HepG2 (cell line): Measurements from ENCODE around the gene GJB2. TPM values are rescaled to one million over a fixed set of nuclear protein-coding genes. Genes with fewer than 3 reads are reported as not detected.

Experiments used
- ATAC-seq: fragments of 200-7000 bp; cut with Tn5 transposase; 3 replicates; pipeline ENCODE4 v1.9.1; 2020; ENCODE audit warnings: mild to moderate bottlenecking, moderate library complexity
- BruUV-seq: library from RNA; stranded (reverse); fragments of 400-500 nt; replicated peaks from 2 replicates; lab custom pipeline; 2021; lab: Mats Ljungman, UMichigan
- CTCF ChIA-PET: fragments of 300-600 bp; formaldehyde crosslinking; extraction: SDS; loops from one replicate; lab custom pipeline; 2021; ENCODE audit warnings: low total read pairs, inconsistent platforms, low intra/inter-chr PET ratio; lab: Yijun Ruan, JAX
- POLR2A ChIA-PET: fragments of 350-600 bp; sonication (Branson Sonifier 250); formaldehyde crosslinking; loops from one replicate; lab custom pipeline; 2020; ENCODE audit warnings: antibody characterized with exemption, inconsistent platforms; lab: Yijun Ruan, JAX
- DNase-seq: peaks from one replicate; pipeline ENCODE4 v3.0.0-alpha.2; 2015; ENCODE audit warnings: low spot score
- FAIRE-seq: peaks from 3 replicates; lab custom pipeline; 2011; peaks lifted over from hg19 to GRCh38; lab: Jason Lieb, UNC
- H2AFZ ChIP-seq: one replicate; pipeline ENCODE4 v1.6.1; 2011; ENCODE audit warnings: low read length, inconsistent platforms
- H3K27ac ChIP-seq: fragments of 300-600 bp; 3 replicates; pipeline ENCODE4 v1.8.0; 2011; ENCODE audit warnings: mixed run types, mild to moderate bottlenecking, mixed read lengths, low read length, inconsistent platforms; ENCODE audit not compliant: insufficient read depth; ENCODE audit errors: extremely low read length
- H3K27me3 ChIP-seq, 2 experiments: fragments of 200-600 bp in 1 of 2; 2 replicates in 1 of 2; 3 replicates in 1 of 2; pipeline versions ENCODE4 v1.6.0 to v1.8.0; 2011; ENCODE audit warnings: low read length in 2 of 2, mild to moderate bottlenecking in 2 of 2, moderate library complexity in 2 of 2, inconsistent platforms in 1 of 2; ENCODE audit not compliant: insufficient read depth in 2 of 2, control insufficient read depth in 1 of 2
- H3K36me3 ChIP-seq, 2 experiments: fragments of 200-600 bp in 1 of 2; replicated peaks in 1 of 2; 2 replicates in 1 of 2; 3 replicates in 1 of 2; pipeline versions ENCODE4 v1.5.1 to v1.8.0; 2011; ENCODE audit warnings: low read length in 2 of 2, inconsistent platforms in 1 of 2; ENCODE audit not compliant: insufficient read depth in 2 of 2, control insufficient read depth in 1 of 2
- H3K4me1 ChIP-seq: 2 replicates; pipeline ENCODE4 v1.5.1; 2012; ENCODE audit warnings: low read length, inconsistent platforms; ENCODE audit not compliant: insufficient read depth
- H3K4me2 ChIP-seq: 2 replicates; pipeline ENCODE4 v1.6.0; 2011; ENCODE audit warnings: low read depth, low read length, inconsistent platforms
- H3K4me3 ChIP-seq, 3 experiments: fragments of 200-600 bp in 1 of 3; sonication (generic), shearing (Covaris generic) in 1 of 3; replicated peaks in 1 of 3; 2 replicates each; pipeline ENCODE4 v1.5.1; 2011 to 2016; ENCODE audit warnings: low read length in 3 of 3, inconsistent platforms in 2 of 3, low read depth in 2 of 3, mild to moderate bottlenecking in 2 of 3, control low read depth in 1 of 3, mixed read lengths in 1 of 3; ENCODE audit not compliant: insufficient read depth in 1 of 3
- H3K79me2 ChIP-seq: one replicate; pipeline ENCODE4 v1.6.1; 2011; ENCODE audit warnings: low read length, inconsistent platforms; ENCODE audit not compliant: insufficient read depth
- H3K9ac ChIP-seq: 2 replicates; pipeline ENCODE4 v1.6.0; 2011; ENCODE audit warnings: mild to moderate bottlenecking, low read depth, low read length, inconsistent platforms; ENCODE audit not compliant: insufficient read depth
- H3K9me3 ChIP-seq: 2 replicates; pipeline ENCODE4 v1.5.1; 2012; ENCODE audit warnings: mild to moderate bottlenecking, low read length
- H4K20me1 ChIP-seq: 2 replicates; pipeline ENCODE4 v1.6.0; 2011; ENCODE audit warnings: inconsistent platforms, mild to moderate bottlenecking, low read length, moderate library complexity; ENCODE audit not compliant: insufficient read depth
- ATF7-NPFF ChIP-seq: sonication (generic); formaldehyde crosslinking; IDR thresholded peaks from 2 replicates; pipeline ENCODE4 v1.8.1; 2023; ENCODE audit warnings: mild to moderate bottlenecking, low read depth, missing genetic modification reagents, moderate library complexity
- BCL6 ChIP-seq: IDR thresholded peaks from 2 replicates; pipeline ENCODE4 v1.6.1; 2016; ENCODE audit warnings: missing genetic modification reagents, missing compliant biosample characterization
- BRCA1 ChIP-seq: sonication (generic); formaldehyde crosslinking; IDR thresholded peaks from 2 replicates; pipeline ENCODE4 v1.4.0; 2020; ENCODE audit warnings: missing genetic modification reagents
- FOXO4 ChIP-seq: sonication (generic); formaldehyde crosslinking; conservative IDR thresholded peaks from 2 replicates; pipeline ENCODE4 v1.8.1; 2023; ENCODE audit warnings: missing genetic modification reagents
- HDAC1 ChIP-seq: sonication (generic); formaldehyde crosslinking; IDR thresholded peaks from 2 replicates; pipeline ENCODE4 v1.5.1; 2020; ENCODE audit warnings: mild to moderate bottlenecking, missing genetic modification reagents
- ISL2 ChIP-seq: sonication (generic); formaldehyde crosslinking; IDR thresholded peaks from 2 replicates; pipeline ENCODE4 v1.5.0; 2020; ENCODE audit warnings: missing genetic modification reagents
- NFYB ChIP-seq: sonication (generic); formaldehyde crosslinking; IDR thresholded peaks from 2 replicates; pipeline ENCODE4 v1.4.0; 2020; ENCODE audit warnings: missing genetic modification reagents
- SIX4 ChIP-seq: sonication (generic); formaldehyde crosslinking; IDR thresholded peaks from 2 replicates; pipeline ENCODE4 v1.4.0; 2020; ENCODE audit warnings: missing genetic modification reagents
- SNAPC5 ChIP-seq: sonication (generic); formaldehyde crosslinking; IDR thresholded peaks from 2 replicates; pipeline ENCODE4 v1.8.1; 2023; ENCODE audit warnings: mild to moderate bottlenecking, missing genetic modification reagents, borderline replicate concordance
- SP5 ChIP-seq: IDR thresholded peaks from 2 replicates; pipeline ENCODE4 v1.6.1; 2016; ENCODE audit warnings: low read depth, borderline replicate concordance
- ZFP36L1 ChIP-seq: sonication (generic); formaldehyde crosslinking; IDR thresholded peaks from 2 replicates; pipeline ENCODE4 v1.8.0; 2022; ENCODE audit warnings: mild to moderate bottlenecking, missing genetic modification reagents, moderate library complexity
- ZNF17 ChIP-seq: sonication (generic); formaldehyde crosslinking; IDR thresholded peaks from 2 replicates; pipeline ENCODE4 v1.5.0; 2020; ENCODE audit warnings: mild to moderate bottlenecking, missing genetic modification reagents
- ZNF335 ChIP-seq: sonication (generic); formaldehyde crosslinking; IDR thresholded peaks from 2 replicates; pipeline ENCODE4 v1.4.0; 2020; ENCODE audit warnings: missing genetic modification reagents
- ZNF33A ChIP-seq: sonication (generic); formaldehyde crosslinking; IDR thresholded peaks from 2 replicates; pipeline ENCODE4 v1.5.1; 2020; ENCODE audit warnings: missing genetic modification reagents, mild to moderate bottlenecking, moderate library complexity, borderline replicate concordance
- ZNF639 ChIP-seq: conservative IDR thresholded peaks from 2 replicates; pipeline ENCODE4 v1.6.1; 2018; ENCODE audit warnings: missing genetic modification reagents
- ZNF670 ChIP-seq: sonication (generic); formaldehyde crosslinking; IDR thresholded peaks from 2 replicates; pipeline ENCODE4 v1.8.0; 2022; ENCODE audit warnings: mild to moderate bottlenecking, missing genetic modification reagents, borderline replicate concordance
- ZNF7 ChIP-seq: IDR thresholded peaks from 2 replicates; pipeline ENCODE4 v1.6.1; 2016; ENCODE audit warnings: missing biosample characterization, missing genetic modification reagents
- ZNF710 ChIP-seq: sonication (generic); formaldehyde crosslinking; IDR thresholded peaks from 2 replicates; pipeline ENCODE4 v1.5.0; 2020; ENCODE audit warnings: mild to moderate bottlenecking, missing genetic modification reagents, borderline replicate concordance
- WGBS: methylation state at CpG from one replicate; pipeline ENCODE4 v1.1.6; 2017; ENCODE audit warnings: low lambda C conversion rate; 5-methylcytosine and 5-hydroxymethylcytosine counted together
- in situ Hi-C: cut with HindIII; loops from 2 replicates; pipeline ENCODE4 v1.10.0; 2017; ENCODE audit warnings: low pct_unique_long_range_greater_than_20kb; ENCODE audit not compliant: extremely low pct_ligation_motif_present
- intact Hi-C: fragments of 100-400 bp; cut with micrococcal nuclease; formaldehyde crosslinking; loops from one replicate; pipeline ENCODE4 v1.10.0; 2022; ENCODE audit not compliant: unreplicated experiment
- polyA plus RNA-seq, 8 experiments: library from polyadenylated mRNA; depleted of rRNA in 3 of 8; stranded (reverse) in 7 of 8; unstranded in 1 of 8; fragments of >200 nt; fragmentation: Illumina TruSeq in 4 of 8; extraction: Trizol in 4 of 8; gene quantifications; 2 replicates each; pipeline versions ENCODE4 v1.2.1 to v1.2.3, GENCODE V29; 2011 to 2016; ENCODE audit warnings: low read depth in 4 of 8, missing spikeins in 1 of 8, mixed read lengths in 1 of 8; ENCODE audit not compliant: insufficient read depth in 1 of 8
- total RNA-seq, 5 experiments: library from RNA; depleted of rRNA; stranded (reverse); fragments of >200 nt; fragmentation: Illumina TruSeq; extraction: Trizol; gene quantifications; 2 replicates each; pipeline ENCODE4 v1.2.3, GENCODE V29; 2016; ENCODE audit warnings: low read depth in 1 of 5

Gene GJB2
- total and polyA plus RNA-seq, 2 of the 13 experiments (the other 11 are each of a cell fraction or from before 2014, with no cell fraction given), result 0.15 to 0.18 TPM

- TF ChIP-seq ISL2 (CRISPR knock-in tag) (no peak), BCL6 (CRISPR knock-in tag) (no peak), HDAC1 (no peak), ZNF670 (CRISPR knock-in tag) (no peak), ZNF7 (no peak), BRCA1 (CRISPR knock-in tag) (no peak), ATF7-NPFF (CRISPR knock-in tag) (no peak), ZNF710 (CRISPR knock-in tag) (no peak), NFYB (no peak), ZNF639 (CRISPR knock-in tag) (no peak), SIX4 (CRISPR knock-in tag) (no peak), SNAPC5 (CRISPR knock-in tag) (no peak), SP5 (CRISPR knock-in tag) (no peak), ZFP36L1 (CRISPR knock-in tag) (no peak), ZNF335 (no peak), FOXO4 (CRISPR knock-in tag) (no peak), ZNF17 (CRISPR knock-in tag) (no peak), ZNF33A (no peak)
- H3K4me1 ChIP-seq, result peaks cover 17% of the 10 kb centered on the region
- ChIA-PET CTCF (no interaction called here), POLR2A (no interaction called here)
- H3K4me2 ChIP-seq, result no peak overlapping the region
- FAIRE-seq (no peak), DNase-seq (no peak), ATAC-seq (no peak)
- intact Hi-C loops, result no loop called here
- H3K36me3 ChIP-seq, result no peaks in the 10 kb centered on the region
- in situ Hi-C loops, result no loop called here
- H2AFZ ChIP-seq, result no peak overlapping the region
- H4K20me1 ChIP-seq, result no peaks in the 10 kb centered on the region
- WGBS, result 50% methylated on average over 1 of the region's 1 CpG
- no peak overlapping the region for H3K9ac ChIP-seq
- peaks cover 1 to 62% of the 10 kb centered on the region in 2 experiments for H3K27me3 ChIP-seq
- H3K9me3 ChIP-seq, result no peaks in the 10 kb centered on the region
- no peaks in the 10 kb centered on the region for H3K79me2 ChIP-seq
- no peak overlapping the region for H3K27ac ChIP-seq
- BruUV-seq, result no TSS peak
- no peak overlapping the region for H3K4me3 ChIP-seq
These were observed 21.4 kb downstream of the GJB2 start for GRCh38 chr13:20171364-20171763.
